Thoracic aorta (tissue), 2 donors: ENCODE measurements around the gene PARD3. TPM values are rescaled to one million over a fixed set of nuclear protein-coding genes. Genes with fewer than 3 reads are reported as not detected.

Experiments used
- ATAC-seq: fragments of 150-250 bp; one replicate; pipeline ENCODE4 v1.8.0; 2017; ENCODE audit warnings: low read depth; ENCODE audit not compliant: insufficient number of reproducible peaks, low FRiP score
- DNase-seq: peaks from one replicate; pipeline ENCODE4 v3.0.0-alpha.2; 2020; ENCODE audit warnings: low spot score
- H3K27ac ChIP-seq, 2 donors: fragments of 200-600 bp; sonication (generic); 1 replicate in 1 of 2; 2 replicates in 1 of 2; pipeline ENCODE4 v1.5.1; 2016; ENCODE audit warnings: mild to moderate bottlenecking in 2 of 2, moderate library complexity in 2 of 2
- H3K27me3 ChIP-seq: fragments of 200-600 bp; sonication (generic); replicated peaks from 2 replicates; pipeline ENCODE4 v1.6.0; 2016; ENCODE audit warnings: mild to moderate bottlenecking; ENCODE audit not compliant: insufficient read depth
- H3K36me3 ChIP-seq: fragments of 200-600 bp; sonication (generic); one replicate; pipeline ENCODE4 v1.5.1; 2016
- H3K4me1 ChIP-seq, 2 donors: fragments of 200-600 bp; sonication (generic); 1 replicate in 1 of 2; 2 replicates in 1 of 2; pipeline versions ENCODE4 v1.5.1 to v1.6.0; 2016; ENCODE audit warnings: low read depth in 2 of 2, mild to moderate bottlenecking in 1 of 2; ENCODE audit not compliant: control insufficient read depth in 1 of 2
- H3K4me3 ChIP-seq: fragments of 200-600 bp; sonication (generic); 2 replicates; pipeline ENCODE4 v1.5.1; 2016; ENCODE audit warnings: mild to moderate bottlenecking
- H3K9me3 ChIP-seq: fragments of 200-600 bp; sonication (generic); 2 replicates; pipeline ENCODE4 v1.5.1; 2016
- total RNA-seq, 2 donors: library from RNA; depleted of rRNA; stranded (reverse); fragments of >200 nt; gene quantifications; one replicate each; pipeline versions ENCODE4 v1.1.0 to v1.2.3, GENCODE V29; 2016
- TF ChIP-seq, protein P1 (sequence below): fragments of 200-600 bp; sonication (generic); IDR thresholded peaks from one replicate; pipeline ENCODE4 v1.5.1; 2019; ENCODE audit warnings: antibody characterized with exemption

The PARD3 gene
- total RNA-seq, 2 donors from 2014 or later, result 16.7 to 34.5 TPM

DNA sequence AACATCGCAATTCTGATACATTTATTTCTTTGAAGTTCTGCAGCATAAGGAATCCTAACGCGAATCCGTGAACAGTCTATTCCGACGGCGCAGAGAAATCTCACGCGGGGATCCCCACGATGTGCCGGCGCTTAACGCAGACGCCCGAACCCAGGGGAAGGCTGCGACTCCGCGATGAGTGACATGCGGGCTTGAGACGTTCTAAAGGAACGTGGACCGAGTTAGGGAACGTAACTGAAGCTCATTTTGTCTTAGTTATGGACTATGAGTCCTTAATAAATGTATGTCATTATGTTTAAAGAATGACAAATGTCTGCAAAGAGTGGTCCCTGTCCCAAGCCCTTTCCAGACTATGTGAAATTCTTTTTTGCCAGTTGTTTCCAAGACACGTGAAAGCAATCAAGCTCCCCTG, 995 bp upstream of the PARD3 start:
- Histone ChIP-seq H3K9me3 (no peaks in the 10 kb centered on the region), H3K27ac (peak overlapping the region; percentile 4 to 38), H3K27me3 (no peaks in the 10 kb centered on the region), H3K4me1 (peaks cover 12 to 24% of the 10 kb centered on the region in 2 donors), H3K4me3 (peak overlapping the region; percentile 79), H3K36me3 (no peaks in the 10 kb centered on the region)
- DNase-seq, result no peak
- TF ChIP-seq, protein P1, sequence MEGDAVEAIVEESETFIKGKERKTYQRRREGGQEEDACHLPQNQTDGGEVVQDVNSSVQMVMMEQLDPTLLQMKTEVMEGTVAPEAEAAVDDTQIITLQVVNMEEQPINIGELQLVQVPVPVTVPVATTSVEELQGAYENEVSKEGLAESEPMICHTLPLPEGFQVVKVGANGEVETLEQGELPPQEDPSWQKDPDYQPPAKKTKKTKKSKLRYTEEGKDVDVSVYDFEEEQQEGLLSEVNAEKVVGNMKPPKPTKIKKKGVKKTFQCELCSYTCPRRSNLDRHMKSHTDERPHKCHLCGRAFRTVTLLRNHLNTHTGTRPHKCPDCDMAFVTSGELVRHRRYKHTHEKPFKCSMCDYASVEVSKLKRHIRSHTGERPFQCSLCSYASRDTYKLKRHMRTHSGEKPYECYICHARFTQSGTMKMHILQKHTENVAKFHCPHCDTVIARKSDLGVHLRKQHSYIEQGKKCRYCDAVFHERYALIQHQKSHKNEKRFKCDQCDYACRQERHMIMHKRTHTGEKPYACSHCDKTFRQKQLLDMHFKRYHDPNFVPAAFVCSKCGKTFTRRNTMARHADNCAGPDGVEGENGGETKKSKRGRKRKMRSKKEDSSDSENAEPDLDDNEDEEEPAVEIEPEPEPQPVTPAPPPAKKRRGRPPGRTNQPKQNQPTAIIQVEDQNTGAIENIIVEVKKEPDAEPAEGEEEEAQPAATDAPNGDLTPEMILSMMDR, result no peak
- no peak for ATAC-seq

DNA sequence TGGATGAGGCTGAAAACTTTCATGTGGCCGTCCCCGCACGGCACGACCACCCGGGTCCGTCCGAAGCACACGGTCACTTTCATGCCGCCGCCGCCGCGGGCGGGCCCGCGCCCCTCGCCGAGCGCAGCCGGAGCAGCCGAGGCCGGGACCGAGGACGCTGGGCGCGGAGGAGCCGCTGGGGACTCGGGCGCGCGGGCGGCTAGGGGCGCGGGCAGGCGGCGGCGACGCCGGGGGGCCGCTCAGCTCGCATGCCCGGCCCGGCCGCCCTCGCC, 247 bp downstream of the PARD3 start:
- Histone ChIP-seq H3K27ac (peak overlapping the region; percentile 72 to 79), H3K27me3 (no peaks in the 10 kb centered on the region), H3K36me3 (no peaks in the 10 kb centered on the region), H3K4me3 (peak overlapping the region; percentile 97), H3K9me3 (no peaks in the 10 kb centered on the region), H3K4me1 (peaks cover 12 to 25% of the 10 kb centered on the region in 2 donors)
- TF ChIP-seq, protein P1, result no peak
- DNase-seq (no peak), ATAC-seq (no peak)

DNA sequence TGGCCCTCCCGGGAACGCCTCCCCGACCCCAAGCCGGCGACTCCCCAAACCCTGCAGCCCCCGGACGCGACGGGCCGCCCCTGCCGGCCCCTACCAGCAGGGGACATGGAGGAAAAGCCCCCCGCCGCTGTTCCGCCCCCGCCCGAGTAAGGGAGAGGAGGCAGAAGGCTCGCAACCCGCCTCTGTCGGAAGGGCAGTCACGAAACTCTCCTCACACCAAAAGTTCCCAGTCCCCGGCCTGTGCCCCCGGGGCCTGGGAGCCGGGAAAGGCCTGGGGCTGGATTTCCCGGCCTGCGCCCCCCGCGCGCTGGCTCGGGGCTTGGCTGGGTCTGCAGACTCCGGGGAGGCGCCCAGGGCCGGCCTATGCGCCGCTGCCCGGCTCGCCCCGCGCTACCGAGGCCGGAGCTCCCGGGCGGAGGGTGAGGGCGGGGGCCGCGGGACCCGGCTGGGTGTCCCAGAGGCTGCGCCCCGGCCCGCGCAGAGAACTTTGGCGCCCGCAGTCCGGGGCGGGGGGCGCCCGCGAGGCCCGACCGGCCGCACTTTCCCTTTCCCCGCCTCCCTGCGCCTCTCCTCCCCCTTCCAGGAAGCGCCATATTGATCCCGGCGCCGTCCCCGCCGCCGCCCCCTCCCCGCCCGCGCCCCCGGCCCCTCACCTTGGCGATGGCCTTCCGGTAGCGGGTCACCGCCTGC, 728 bp downstream of the PARD3 start:
- peak overlapping the region; percentile 72 to 79 for H3K27ac ChIP-seq
- peak; percentile 19 for ATAC-seq
- H3K27me3 ChIP-seq, result no peaks in the 10 kb centered on the region
- H3K4me3 ChIP-seq, result peak overlapping the region; percentile 97
- TF ChIP-seq, protein P1, result no peak
- no peaks in the 10 kb centered on the region for H3K36me3 ChIP-seq
- no peak for DNase-seq
- H3K9me3 ChIP-seq, result no peaks in the 10 kb centered on the region
- peaks cover 14 to 30% of the 10 kb centered on the region in 2 donors for H3K4me1 ChIP-seq

DNA sequence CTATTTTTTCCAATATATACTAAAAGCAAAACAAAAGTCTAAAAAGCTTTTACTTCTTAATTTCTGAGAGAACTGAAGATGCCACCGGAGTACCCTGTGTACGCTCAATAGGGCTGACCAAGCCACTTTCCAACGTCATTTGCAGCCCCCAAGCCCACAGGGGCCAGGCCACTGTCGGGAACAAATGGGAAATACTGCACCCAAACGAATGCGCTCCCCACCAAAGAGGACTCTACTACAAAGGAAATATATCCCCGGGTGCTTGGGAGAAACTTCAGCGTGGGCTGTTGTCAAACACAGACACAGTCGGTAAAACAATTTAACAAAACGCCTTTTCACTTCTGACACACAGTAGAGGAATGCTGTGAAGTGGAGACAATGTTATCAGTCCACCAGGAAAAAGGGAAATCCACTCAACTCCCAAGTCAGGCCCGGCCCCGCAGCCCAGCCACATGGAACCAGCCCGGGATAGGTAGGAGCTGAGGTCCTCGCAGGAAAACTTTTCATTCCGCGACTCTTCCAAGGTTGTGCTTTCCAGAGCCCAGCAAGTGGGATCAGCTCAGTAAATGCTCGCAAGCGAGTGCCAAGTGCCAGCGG, 1.4 kb downstream of the PARD3 start:
- Histone ChIP-seq H3K27me3 (no peaks in the 10 kb centered on the region), H3K27ac (peak overlapping the region; percentile 72 to 79), H3K4me1 (peaks cover 21 to 36% of the 10 kb centered on the region in 2 donors), H3K4me3 (peak overlapping the region; percentile 97), H3K36me3 (no peaks in the 10 kb centered on the region), H3K9me3 (no peaks in the 10 kb centered on the region)
- ATAC-seq (no peak), DNase-seq (no peak)
- TF ChIP-seq, protein P1, result no peak

DNA sequence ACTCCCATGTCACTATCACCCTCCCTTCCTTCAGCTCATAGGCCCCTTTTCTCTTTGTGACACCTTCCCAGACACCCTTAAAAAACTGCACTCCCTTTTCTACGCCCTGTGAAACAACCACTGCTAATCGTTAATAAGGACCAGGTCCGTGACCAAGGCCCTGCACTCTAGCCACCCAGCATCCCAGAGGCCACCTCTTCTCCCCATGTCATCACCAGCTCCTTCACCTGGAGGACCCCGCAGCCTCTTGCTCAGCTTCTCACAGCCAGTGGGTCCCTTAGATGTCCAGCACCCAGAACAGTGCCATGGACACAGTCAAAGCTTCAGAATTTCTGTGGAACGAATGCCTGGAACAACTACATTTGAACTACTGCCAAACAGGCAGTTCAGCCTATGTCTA, 2.3 kb downstream of the PARD3 start:
- no peaks in the 10 kb centered on the region for H3K27me3 ChIP-seq
- ATAC-seq (no peak), DNase-seq (no peak)
- no peak overlapping the region for H3K27ac ChIP-seq
- H3K4me3 ChIP-seq, result no peak overlapping the region
- TF ChIP-seq, protein P1, result no peak
- peaks cover 23 to 42% of the 10 kb centered on the region in 2 donors for H3K4me1 ChIP-seq
- no peaks in the 10 kb centered on the region for H3K36me3 ChIP-seq
- no peaks in the 10 kb centered on the region for H3K9me3 ChIP-seq
